Ishikawa (cell line): ENCODE results near the gene CRYGN.

ENCODE experiments used
- CEBPB ChIP-seq: IDR thresholded peaks from 2 replicates; pipeline ENCODE4 v1.6.1; 2012
- CREB1 ChIP-seq: IDR thresholded peaks from 2 replicates; pipeline ENCODE4 v1.6.1; 2012; ENCODE audit warnings: low read depth
- EGR1 ChIP-seq: IDR thresholded peaks from 2 replicates; pipeline ENCODE4 v1.6.1; 2012
- EP300 ChIP-seq: IDR thresholded peaks from 2 replicates; pipeline ENCODE4 v1.6.1; 2012; ENCODE audit warnings: borderline replicate concordance
- FOXM1 ChIP-seq: IDR thresholded peaks from 2 replicates; pipeline ENCODE4 v1.6.1; 2012; ENCODE audit warnings: low read depth, borderline replicate concordance
- MAX ChIP-seq: IDR thresholded peaks from 2 replicates; pipeline ENCODE4 v1.6.1; 2012
- NFIC ChIP-seq: IDR thresholded peaks from 2 replicates; pipeline ENCODE4 v1.6.1; 2012
- RAD21 ChIP-seq: IDR thresholded peaks from 2 replicates; pipeline ENCODE4 v1.6.1; 2012; ENCODE audit warnings: low read depth
- REST ChIP-seq: IDR thresholded peaks from 2 replicates; pipeline ENCODE4 v1.6.1; 2012; ENCODE audit warnings: low read depth, mild to moderate bottlenecking
- TAF1 ChIP-seq: IDR thresholded peaks from 2 replicates; pipeline ENCODE4 v1.6.1; 2012; ENCODE audit warnings: low read depth, mild to moderate bottlenecking
- TCF12 ChIP-seq: IDR thresholded peaks from 2 replicates; pipeline ENCODE4 v1.6.1; 2012; ENCODE audit warnings: low read depth
- TEAD4 ChIP-seq: IDR thresholded peaks from 2 replicates; pipeline ENCODE4 v1.6.1; 2012
- USF1 ChIP-seq: IDR thresholded peaks from 2 replicates; pipeline ENCODE4 v1.6.1; 2012
- YY1 ChIP-seq: IDR thresholded peaks from 2 replicates; pipeline ENCODE4 v1.6.1; 2012; ENCODE audit warnings: low read depth

- TF ChIP-seq CEBPB (no peak), TAF1 (no peak), REST (no peak), EP300 (no peak), TCF12 (no peak), YY1 (no peak), RAD21 (no peak), EGR1 (no peak), MAX (no peak), NFIC (no peak), USF1 (no peak), FOXM1 (no peak), CREB1 (no peak), TEAD4 (no peak)
Observed at GRCh38 chr7:151451626-151452571, 12.0 kb upstream of the CRYGN start.
